ENCODE data around the gene THSD7A.

Gene THSD7A

DNA sequence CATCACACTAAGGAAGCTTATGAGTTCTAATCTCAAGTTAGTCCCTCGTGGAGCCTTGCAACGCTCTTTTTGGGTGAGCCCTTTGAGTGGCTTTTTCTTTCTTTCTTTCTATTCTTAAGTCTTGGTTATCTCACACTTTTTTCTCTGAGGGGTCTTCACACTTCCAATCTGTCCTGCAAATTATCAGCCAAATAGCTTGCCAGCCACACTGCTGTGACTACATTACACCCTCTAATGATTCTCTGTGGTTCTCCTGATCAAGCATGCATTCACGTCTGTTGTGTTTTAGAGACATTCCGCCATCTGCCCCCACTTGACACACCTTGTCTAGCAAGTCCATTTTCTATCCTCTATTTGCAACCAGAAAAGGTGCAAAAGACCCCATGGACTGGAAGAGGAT, 340.2 kb downstream of the THSD7A start:
- no peak for TF ChIP-seq EZH2phosphoT487 (IDR thresholded peaks at IDR 0.05; ENCODE audit: low read length)
- H3K9me3 ChIP-seq (replicated peaks; ENCODE audit: insufficient read depth, low read length): no peaks in the 10 kb centered on the region
- no peaks in the 10 kb centered on the region for H4K20me1 ChIP-seq (ENCODE audit: insufficient read depth, low read length)
- no peak overlapping the region for H2AFZ ChIP-seq (ENCODE audit: low read length)
- no peak overlapping the region for H3K4me3 ChIP-seq (ENCODE audit: low read length)
- no peaks in the 10 kb centered on the region for H3K4me1 ChIP-seq (ENCODE audit: low read length)
- no peaks in the 10 kb centered on the region for H3F3A ChIP-seq (ENCODE audit: insufficient read depth, low read length)
- H3K27ac ChIP-seq (ENCODE audit: low read length): no peak overlapping the region
- no peak overlapping the region for H3K4me2 ChIP-seq (ENCODE audit: low read depth, low read length)
- no peaks in the 10 kb centered on the region for H3K36me3 ChIP-seq (replicated peaks; ENCODE audit: insufficient read depth, low read length)
- no peak overlapping the region for H3K9ac ChIP-seq (ENCODE audit: low read length)
- no peaks in the 10 kb centered on the region for H3K79me2 ChIP-seq (ENCODE audit: low read length)
- no peak for DNase-seq
- no peaks in the 10 kb centered on the region for H3K27me3 ChIP-seq (replicated peaks; ENCODE audit: insufficient read depth, low read length)
- H3K9me2 ChIP-seq (replicated peaks; ENCODE audit: insufficient read depth, low read length): no peaks in the 10 kb centered on the region

DNA sequence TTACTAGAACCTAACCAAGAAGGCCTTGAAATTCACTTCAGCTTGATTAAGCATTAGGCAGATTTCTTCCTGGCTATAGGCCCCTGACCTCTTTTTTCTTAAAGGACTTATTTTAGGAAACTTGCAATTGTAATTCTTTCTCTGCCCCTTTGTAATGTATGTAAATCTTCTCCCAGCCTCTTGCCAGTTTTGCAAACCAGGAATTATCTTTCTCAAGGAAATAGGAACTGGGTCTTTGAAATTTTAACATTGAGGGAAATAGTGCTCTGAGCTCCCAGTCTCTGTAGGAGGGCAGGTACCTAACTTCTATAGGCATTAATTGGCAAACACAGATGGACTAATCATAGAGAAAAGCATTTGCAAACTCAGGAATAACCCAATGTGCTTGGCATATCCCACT, 342.7 kb downstream of the THSD7A start:
- H3F3A ChIP-seq (ENCODE audit: insufficient read depth, low read length): no peaks in the 10 kb centered on the region
- DNase-seq: no peak
- no peaks in the 10 kb centered on the region for H3K36me3 ChIP-seq (replicated peaks; ENCODE audit: insufficient read depth, low read length)
- no peak overlapping the region for H3K9ac ChIP-seq (ENCODE audit: low read length)
- H4K20me1 ChIP-seq (ENCODE audit: insufficient read depth, low read length): no peaks in the 10 kb centered on the region
- H3K9me2 ChIP-seq (replicated peaks; ENCODE audit: insufficient read depth, low read length): no peaks in the 10 kb centered on the region
- no peak overlapping the region for H3K4me3 ChIP-seq (ENCODE audit: low read length)
- H3K79me2 ChIP-seq (ENCODE audit: low read length): no peaks in the 10 kb centered on the region
- H2AFZ ChIP-seq (ENCODE audit: low read length): no peak overlapping the region
- no peak overlapping the region for H3K27ac ChIP-seq (ENCODE audit: low read length)
- no peaks in the 10 kb centered on the region for H3K4me1 ChIP-seq (ENCODE audit: low read length)
- H3K27me3 ChIP-seq (replicated peaks; ENCODE audit: insufficient read depth, low read length): no peaks in the 10 kb centered on the region
- no peak overlapping the region for H3K4me2 ChIP-seq (ENCODE audit: low read depth, low read length)
- H3K9me3 ChIP-seq (replicated peaks; ENCODE audit: insufficient read depth, low read length): no peaks in the 10 kb centered on the region
- TF ChIP-seq, protein P1, sequence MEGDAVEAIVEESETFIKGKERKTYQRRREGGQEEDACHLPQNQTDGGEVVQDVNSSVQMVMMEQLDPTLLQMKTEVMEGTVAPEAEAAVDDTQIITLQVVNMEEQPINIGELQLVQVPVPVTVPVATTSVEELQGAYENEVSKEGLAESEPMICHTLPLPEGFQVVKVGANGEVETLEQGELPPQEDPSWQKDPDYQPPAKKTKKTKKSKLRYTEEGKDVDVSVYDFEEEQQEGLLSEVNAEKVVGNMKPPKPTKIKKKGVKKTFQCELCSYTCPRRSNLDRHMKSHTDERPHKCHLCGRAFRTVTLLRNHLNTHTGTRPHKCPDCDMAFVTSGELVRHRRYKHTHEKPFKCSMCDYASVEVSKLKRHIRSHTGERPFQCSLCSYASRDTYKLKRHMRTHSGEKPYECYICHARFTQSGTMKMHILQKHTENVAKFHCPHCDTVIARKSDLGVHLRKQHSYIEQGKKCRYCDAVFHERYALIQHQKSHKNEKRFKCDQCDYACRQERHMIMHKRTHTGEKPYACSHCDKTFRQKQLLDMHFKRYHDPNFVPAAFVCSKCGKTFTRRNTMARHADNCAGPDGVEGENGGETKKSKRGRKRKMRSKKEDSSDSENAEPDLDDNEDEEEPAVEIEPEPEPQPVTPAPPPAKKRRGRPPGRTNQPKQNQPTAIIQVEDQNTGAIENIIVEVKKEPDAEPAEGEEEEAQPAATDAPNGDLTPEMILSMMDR (IDR thresholded peaks at IDR 0.05; ENCODE audit: low read length): no peak
- TF ChIP-seq EZH2phosphoT487 (IDR thresholded peaks at IDR 0.05; ENCODE audit: low read length): no peak
- TF ChIP-seq EZH2 (optimal IDR thresholded peaks at IDR 0.05; ENCODE audit: low read depth, low read length): no peak

DNA sequence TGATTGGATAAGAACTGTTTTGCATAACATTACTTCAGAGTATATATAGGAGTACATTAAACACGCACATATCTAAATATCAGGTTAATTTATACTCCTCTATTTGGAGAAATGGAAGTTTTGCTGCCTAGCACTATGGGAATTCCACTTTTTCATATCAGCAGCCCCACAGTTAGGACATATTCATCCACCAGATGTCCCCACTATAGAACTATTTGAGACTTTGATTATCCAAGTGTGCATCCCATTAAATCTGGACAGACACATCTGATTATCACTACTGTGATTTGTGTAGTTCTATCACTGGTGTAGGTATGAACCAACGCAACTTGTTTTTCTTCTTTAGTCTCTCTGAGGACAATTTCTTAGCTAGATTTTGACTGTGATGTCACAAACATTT, 345.7 kb downstream of the THSD7A start:
- no peak for DNase-seq
- H3K79me2 ChIP-seq (ENCODE audit: low read length): no peaks in the 10 kb centered on the region
- no peak overlapping the region for H3K9ac ChIP-seq (ENCODE audit: low read length)
- H3K4me3 ChIP-seq (ENCODE audit: low read length): no peak overlapping the region
- H3K4me2 ChIP-seq (ENCODE audit: low read depth, low read length): no peak overlapping the region
- H3K36me3 ChIP-seq (replicated peaks; ENCODE audit: insufficient read depth, low read length): no peaks in the 10 kb centered on the region
- no peaks in the 10 kb centered on the region for H3K9me2 ChIP-seq (replicated peaks; ENCODE audit: insufficient read depth, low read length)
- no peak overlapping the region for H2AFZ ChIP-seq (ENCODE audit: low read length)
- H3K9me3 ChIP-seq (replicated peaks; ENCODE audit: insufficient read depth, low read length): no peaks in the 10 kb centered on the region
- no peak for TF ChIP-seq EZH2phosphoT487 (IDR thresholded peaks at IDR 0.05; ENCODE audit: low read length)
- TF ChIP-seq, protein P1 (IDR thresholded peaks at IDR 0.05; ENCODE audit: low read length): no peak
- no peak for TF ChIP-seq EZH2 (optimal IDR thresholded peaks at IDR 0.05; ENCODE audit: low read depth, low read length)
- no peaks in the 10 kb centered on the region for H3F3A ChIP-seq (ENCODE audit: insufficient read depth, low read length)
- H3K4me1 ChIP-seq (ENCODE audit: low read length): no peaks in the 10 kb centered on the region
- H4K20me1 ChIP-seq (ENCODE audit: insufficient read depth, low read length): no peaks in the 10 kb centered on the region
- H3K27me3 ChIP-seq (replicated peaks; ENCODE audit: insufficient read depth, low read length): no peaks in the 10 kb centered on the region
- H3K27ac ChIP-seq (ENCODE audit: low read length): no peak overlapping the region

DNA sequence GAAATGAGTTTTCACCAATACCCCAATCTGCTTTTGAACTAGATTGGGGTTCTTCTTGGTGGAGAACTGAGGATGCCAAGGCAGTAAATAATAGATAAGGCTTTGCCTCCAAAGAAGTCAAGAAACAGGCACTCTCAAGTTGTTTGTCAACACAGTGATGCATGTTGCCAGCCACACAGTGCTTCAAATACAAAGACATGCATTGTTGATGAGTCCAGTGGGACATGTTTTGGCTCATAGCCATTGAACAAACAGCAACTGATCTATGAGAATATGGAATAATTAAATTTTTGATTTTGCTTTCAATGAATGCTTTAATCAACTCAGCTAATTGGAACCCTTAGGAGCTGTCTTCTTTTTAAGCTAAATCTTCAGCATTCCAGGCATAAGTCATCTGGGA, 346.4 kb downstream of the THSD7A start:
- Histone ChIP-seq H3K79me2 (ENCODE audit: low read length) (no peaks in the 10 kb centered on the region), H3K27me3 (replicated peaks; ENCODE audit: insufficient read depth, low read length) (no peaks in the 10 kb centered on the region), H3K36me3 (replicated peaks; ENCODE audit: insufficient read depth, low read length) (no peaks in the 10 kb centered on the region), H3K4me2 (ENCODE audit: low read depth, low read length) (no peak overlapping the region), H4K20me1 (ENCODE audit: insufficient read depth, low read length) (no peaks in the 10 kb centered on the region), H3K4me3 (ENCODE audit: low read length) (no peak overlapping the region), H2AFZ (ENCODE audit: low read length) (no peak overlapping the region), H3K4me1 (ENCODE audit: low read length) (no peaks in the 10 kb centered on the region), H3F3A (ENCODE audit: insufficient read depth, low read length) (no peaks in the 10 kb centered on the region), H3K9ac (ENCODE audit: low read length) (no peak overlapping the region), H3K27ac (ENCODE audit: low read length) (no peak overlapping the region), H3K9me3 (replicated peaks; ENCODE audit: insufficient read depth, low read length) (no peaks in the 10 kb centered on the region), H3K9me2 (replicated peaks; ENCODE audit: insufficient read depth, low read length) (no peaks in the 10 kb centered on the region)
- DNase-seq: no peak
- TF ChIP-seq EZH2 (optimal IDR thresholded peaks at IDR 0.05; ENCODE audit: low read depth, low read length): no peak
- TF ChIP-seq EZH2phosphoT487 (IDR thresholded peaks at IDR 0.05; ENCODE audit: low read length): no peak
- TF ChIP-seq, protein P1 (IDR thresholded peaks at IDR 0.05; ENCODE audit: low read length): no peak
